Measurements from ENCODE around the gene MBNL2.
A peak's percentile ranks its signal among the peaks of the same experiment; 100 is the strongest.

MBNL2 gene

GRCh38 chr13:97212601-97213040 lies 9.5 kb upstream of the MBNL2 start:
- DNase-seq: no peak

- no peak for DNase-seq
Observed at GRCh38 chr13:97214921-97215320, 7.2 kb upstream of the MBNL2 start.

DNA sequence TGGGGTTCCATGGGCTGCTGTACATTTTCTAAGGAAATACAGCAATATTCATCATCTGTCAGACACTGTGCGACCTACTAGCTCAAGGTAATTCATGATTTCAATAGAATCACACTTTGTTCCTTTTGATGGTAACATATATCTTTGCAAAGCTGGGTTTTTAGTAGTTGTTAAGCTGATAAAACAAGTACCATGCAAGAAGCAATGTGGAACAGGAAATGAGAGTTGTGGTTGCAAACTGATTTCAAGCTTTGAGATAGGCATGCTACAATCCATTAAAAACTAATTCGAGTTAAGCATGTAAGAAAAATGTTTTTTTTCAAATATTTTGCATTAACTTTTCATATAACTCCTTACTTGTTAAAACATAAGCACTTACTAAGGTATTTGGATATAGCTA lies 6.8 kb upstream of the MBNL2 start:
- DNase-seq: no peak

- no peak for DNase-seq
Observed at GRCh38 chr13:97219226-97219625, 2.9 kb upstream of the MBNL2 start.

DNA sequence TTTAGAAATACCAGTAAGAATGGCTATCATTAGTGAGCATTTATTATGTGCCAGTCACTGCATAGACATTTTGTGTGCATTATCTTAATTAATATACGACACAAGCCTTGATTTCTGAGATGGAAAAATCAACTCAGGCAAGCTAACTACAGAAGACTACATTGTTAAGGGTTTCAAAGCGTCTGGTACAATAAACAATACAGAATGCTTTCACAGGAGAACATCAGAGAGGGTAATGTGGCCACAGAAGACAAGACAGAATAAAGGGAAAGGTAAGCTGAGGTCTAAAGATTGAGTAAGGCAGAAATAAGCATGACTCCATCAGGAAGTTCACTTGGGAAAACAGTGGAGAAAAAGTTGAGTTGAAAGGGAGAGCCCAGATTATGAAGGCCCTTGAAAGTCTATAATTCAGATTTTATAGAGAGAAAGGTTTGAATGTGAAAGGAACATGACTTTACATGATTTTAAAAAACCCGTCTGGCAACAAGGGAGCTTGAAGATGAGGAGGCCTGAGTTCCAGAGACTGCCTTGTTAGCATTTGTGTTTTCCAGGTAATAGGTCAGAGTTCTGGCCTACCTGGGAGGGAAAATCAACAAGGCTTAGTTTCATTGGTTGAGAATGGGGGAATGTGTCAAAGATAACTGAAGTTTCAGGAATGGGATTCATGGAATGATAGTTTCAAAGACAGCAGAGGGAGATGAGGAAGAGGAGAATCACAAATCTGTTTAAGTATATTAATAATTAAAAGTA lies 1.8 kb upstream of the MBNL2 start:
- no peak for DNase-seq

DNA sequence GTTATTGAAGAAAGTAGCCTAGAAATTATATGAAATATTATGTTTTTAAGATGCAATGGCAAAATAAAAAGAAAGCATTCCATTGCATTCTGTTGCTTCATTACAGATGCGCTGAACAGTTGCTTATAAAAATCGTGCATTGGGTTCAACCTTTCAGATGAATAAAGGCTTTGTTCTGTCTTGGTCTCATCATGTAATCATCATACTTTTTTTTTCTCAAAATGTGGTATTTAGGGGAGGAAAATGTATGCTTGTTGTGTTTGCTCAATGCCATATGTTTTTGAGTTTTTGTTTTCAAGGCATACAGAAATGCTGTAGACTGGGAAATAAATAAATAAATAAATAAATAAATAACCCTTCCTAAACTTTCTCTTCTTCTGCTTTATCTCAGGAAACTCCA lies 1.1 kb upstream of the MBNL2 start:
- no peak for DNase-seq

- DNase-seq: no peak
Observed at GRCh38 chr13:97221466-97221865, 667 bp upstream of the MBNL2 start.

GRCh38 chr13:97223037-97223710 lies 1.0 kb downstream of the MBNL2 start:
- no peak for DNase-seq

DNA sequence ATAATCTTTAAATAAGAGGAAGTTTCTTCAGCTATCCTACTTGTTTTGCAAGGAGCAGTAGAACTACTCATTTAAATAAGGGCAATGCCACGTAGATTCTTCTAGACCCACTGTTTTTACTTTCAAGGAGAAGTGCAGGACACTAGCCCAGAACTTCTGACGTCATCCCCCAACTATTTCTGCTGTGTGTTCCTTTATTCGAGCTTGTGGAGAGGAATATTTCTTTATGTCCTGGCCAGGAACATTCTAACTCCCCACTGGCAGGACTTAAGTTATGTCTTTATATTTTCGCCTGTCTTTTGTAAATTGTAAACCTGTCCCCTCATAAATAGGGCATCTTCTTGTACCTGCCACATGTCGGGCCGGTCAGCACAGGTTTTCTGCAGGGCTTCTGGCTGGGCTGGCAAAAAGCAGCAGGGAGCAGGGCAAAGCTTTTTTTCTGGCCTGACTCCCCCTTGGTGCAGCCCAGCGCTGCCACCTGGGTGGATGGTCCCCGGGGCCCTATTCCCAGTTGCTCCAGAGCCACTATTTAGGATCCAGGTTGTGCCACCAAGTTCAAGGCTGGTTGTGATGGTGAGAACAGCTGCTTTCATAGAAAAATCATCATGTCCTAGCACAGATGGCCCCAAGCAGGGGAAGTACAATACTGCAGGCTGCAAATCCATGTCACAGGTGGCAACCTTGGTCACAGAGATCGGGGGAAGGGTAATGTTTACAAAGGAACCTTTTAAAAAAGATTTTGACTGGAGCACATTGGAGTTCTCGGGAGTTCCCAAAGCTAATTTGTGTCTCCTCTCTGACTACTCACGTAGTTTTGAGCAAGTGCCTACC lies 1.8 kb downstream of the MBNL2 start:
- peak; percentile 30 for DNase-seq

- DNase-seq: no peak
Observed at GRCh38 chr13:97224544-97225300, 2.6 kb downstream of the MBNL2 start.

GRCh38 chr13:97225533-97225932 lies 3.4 kb downstream of the MBNL2 start:
- no peak for DNase-seq

DNA sequence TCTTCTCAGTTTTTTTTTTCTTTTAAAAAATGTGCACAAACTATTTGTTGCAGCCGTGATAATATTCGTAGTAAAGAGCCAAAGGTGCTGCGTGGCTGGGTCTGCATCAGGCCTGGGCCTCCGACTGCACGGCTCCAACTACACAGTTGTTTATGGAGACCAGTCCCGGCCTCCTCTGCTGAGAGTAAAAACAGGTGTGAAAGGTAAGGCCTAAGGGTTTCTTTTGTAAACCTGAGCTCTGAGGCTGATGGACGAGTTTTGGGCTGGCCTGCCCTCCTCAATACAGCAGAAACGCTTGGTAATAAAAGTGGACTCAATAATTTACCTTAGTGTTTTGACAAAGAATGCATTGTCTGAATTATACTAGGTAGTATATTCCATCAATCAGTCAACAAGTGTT lies 3.9 kb downstream of the MBNL2 start:
- DNase-seq: no peak

- DNase-seq: no peak
Observed at GRCh38 chr13:97226788-97227627, 4.9 kb downstream of the MBNL2 start.

GRCh38 chr13:97228850-97229521 lies 6.9 kb downstream of the MBNL2 start:
- DNase-seq: no peak

DNA sequence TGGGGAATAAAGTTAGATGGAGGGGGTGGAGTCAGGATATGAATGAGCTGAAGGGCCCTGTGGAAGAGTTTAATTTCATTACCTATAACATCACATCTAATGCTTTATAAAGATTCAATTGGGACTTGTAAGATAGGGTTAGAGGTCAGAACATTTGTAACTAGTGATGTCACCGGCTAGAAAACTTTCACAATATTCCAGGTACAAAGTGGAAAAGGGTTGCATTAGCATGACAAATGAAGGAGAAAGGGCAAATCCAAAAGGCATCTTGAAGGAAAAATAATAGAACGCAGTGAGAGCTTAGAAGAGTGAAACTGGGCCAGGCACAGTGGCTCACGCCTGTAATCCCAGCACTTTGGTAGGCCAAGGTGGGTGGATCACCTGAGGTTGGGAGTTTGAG lies 7.6 kb downstream of the MBNL2 start:
- DNase-seq: no peak

- no peak for DNase-seq
Observed at GRCh38 chr13:97231118-97231828, 9.1 kb downstream of the MBNL2 start.

GRCh38 chr13:97231829-97232196 lies 9.7 kb downstream of the MBNL2 start:
- DNase-seq: no peak

- DNase-seq: no peak
Observed at GRCh38 chr13:97233499-97233898, 11.4 kb downstream of the MBNL2 start.

- DNase-seq: no peak
Observed at GRCh38 chr13:97234236-97234635, 12.1 kb downstream of the MBNL2 start.

DNA sequence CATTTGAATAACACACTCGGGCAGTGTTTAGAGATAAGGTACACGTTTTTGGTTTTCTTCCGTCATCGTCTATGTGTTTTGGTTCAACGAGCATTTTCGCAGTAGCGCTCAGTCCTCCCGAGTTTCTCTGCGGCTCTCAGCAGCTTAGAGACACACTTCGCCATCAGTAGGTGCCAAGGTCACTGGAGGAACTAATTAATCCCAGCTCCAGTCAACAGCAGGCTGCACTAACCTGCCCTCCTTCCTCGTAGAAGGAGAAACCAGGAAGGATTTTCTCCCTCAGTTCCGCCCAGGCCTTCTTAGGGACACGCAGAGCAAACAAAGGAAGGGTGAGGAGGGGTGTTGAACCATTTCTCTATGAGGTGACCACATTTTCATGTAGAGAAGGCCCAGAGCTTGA lies 12.6 kb downstream of the MBNL2 start:
- no peak for DNase-seq
